ENCODE results near the gene ATXN1. TPM values are rescaled to one million over a fixed set of nuclear protein-coding genes. Genes with fewer than 3 reads are reported as not detected.

ATXN1 gene
- total and polyA plus RNA-seq, 2 of the 13 experiments (the other 11 are each of a cell fraction or from before 2014, with no cell fraction given), result 20.7 to 39.5 TPM

- TF ChIP-seq ZUFSP (CRISPR knock-in tag; IDR thresholded peaks at IDR 0.05; ENCODE audit: borderline replicate concordance), result no peak
- no peak for TF ChIP-seq NR2F1 (CRISPR knock-in tag; IDR thresholded peaks at IDR 0.05)
- TF ChIP-seq DMAP1 (CRISPR knock-in tag; IDR thresholded peaks at IDR 0.05), result no peak
- TF ChIP-seq SP4 (CRISPR knock-in tag; IDR thresholded peaks at IDR 0.05), result no peak
- no peak for TF ChIP-seq ZFYVE20 (CRISPR knock-in tag; IDR thresholded peaks at IDR 0.05; ENCODE audit: borderline replicate concordance, low read depth)
- TF ChIP-seq ZNF768 (CRISPR knock-in tag; IDR thresholded peaks at IDR 0.05), result no peak
- no peak for TF ChIP-seq ELK4 (CRISPR knock-in tag; IDR thresholded peaks at IDR 0.05; ENCODE audit: borderline replicate concordance)
- TF ChIP-seq EZH2 (conservative IDR thresholded peaks at IDR 0.05; ENCODE audit: low read depth, low read length), result no peak
- TF ChIP-seq NR2F6 (IDR thresholded peaks at IDR 0.05), result no peak
- TF ChIP-seq NR2F6 (CRISPR knock-in tag; IDR thresholded peaks at IDR 0.05), result no peak
- TF ChIP-seq ZNF609 (CRISPR knock-in tag; IDR thresholded peaks at IDR 0.05; ENCODE audit: borderline replicate concordance), result no peak
- TF ChIP-seq ZNF710 (CRISPR knock-in tag; IDR thresholded peaks at IDR 0.05; ENCODE audit: borderline replicate concordance), result no peak
- no peak; the same call in 1 of the 2 replicates for TF ChIP-seq EHMT2 (IDR thresholded peaks at IDR 0.05; ENCODE audit: borderline replicate concordance, low read depth, low read length)
- TF ChIP-seq SRSF4 (IDR thresholded peaks at IDR 0.05; ENCODE audit: low read depth, low read length, poor library complexity, severe bottlenecking), result no peak
- TF ChIP-seq REXO4 (CRISPR knock-in tag; IDR thresholded peaks at IDR 0.05; ENCODE audit: borderline replicate concordance), result no peak
- TF ChIP-seq JARID2 (CRISPR knock-in tag; IDR thresholded peaks at IDR 0.05; ENCODE audit: insufficient replicate concordance), result no peak
- TF ChIP-seq ZNF589 (CRISPR knock-in tag; conservative IDR thresholded peaks at IDR 0.05), result no peak
These were observed 269.5 kb downstream of the ATXN1 start (continued) for GRCh38 chr6:16491666-16492313.
